SK-N-SH treated with all-trans-retinoic acid at 6 μM for 48 hours (cell line): ENCODE data around the gene GCN1.

ENCODE experiments used
- ATAC-seq: fragments of 200-7000 bp; cut with Tn5 transposase; 3 replicates; pipeline ENCODE4 v1.9.1; 2020; ENCODE audit warnings: mild to moderate bottlenecking, moderate library complexity
- ARNTL ChIP-seq: fragments of 450-650 bp; formaldehyde crosslinking; IDR thresholded peaks from 2 replicates; pipeline ENCODE4 v1.5.0; 2020; ENCODE audit warnings: low read depth, mild to moderate bottlenecking, moderate library complexity, borderline replicate concordance
- BACH2 ChIP-seq: fragments of 250-450 bp; sonication (Bioruptor Pico); IDR thresholded peaks from 2 replicates; pipeline ENCODE4 v1.9.0; 2021; ENCODE audit warnings: mild to moderate bottlenecking, borderline replicate concordance
- CREB5 ChIP-seq: fragments of 250-450 bp; sonication (Bioruptor Pico); IDR thresholded peaks from 2 replicates; pipeline ENCODE4 v1.5.1; 2020; ENCODE audit warnings: low read depth, mild to moderate bottlenecking, moderate library complexity
- CSDC2 ChIP-seq: fragments of 250-450 bp; sonication (Bioruptor Pico); IDR thresholded peaks from 2 replicates; pipeline ENCODE4 v1.5.0; 2020; ENCODE audit warnings: mild to moderate bottlenecking, moderate library complexity
- ESRRG ChIP-seq: fragments of 250-450 bp; sonication (Bioruptor Pico); IDR thresholded peaks from 2 replicates; pipeline ENCODE4 v1.6.1; 2021; ENCODE audit warnings: mild to moderate bottlenecking
- ISL1 ChIP-seq: fragments of 250-450 bp; sonication (Bioruptor Pico); IDR thresholded peaks from 2 replicates; pipeline ENCODE4 v2.1.2; 2022; ENCODE audit warnings: mild to moderate bottlenecking, moderate library complexity
- OSR1 ChIP-seq: fragments of 250-450 bp; sonication (Bioruptor Pico); IDR thresholded peaks from 2 replicates; pipeline ENCODE4 v1.8.0; 2022; ENCODE audit warnings: moderate library complexity, mild to moderate bottlenecking, inconsistent platforms
- PATZ1 ChIP-seq: fragments of 250-450 bp; sonication (Bioruptor Pico); IDR thresholded peaks from 2 replicates; pipeline ENCODE4 v1.8.0; 2020; ENCODE audit warnings: mild to moderate bottlenecking, moderate library complexity, borderline replicate concordance
- POU6F1 ChIP-seq: fragments of 250-450 bp; sonication (Bioruptor Pico); IDR thresholded peaks from 2 replicates; pipeline ENCODE4 v1.8.0; 2021; ENCODE audit warnings: low read depth, mild to moderate bottlenecking, moderate library complexity, borderline replicate concordance
- PPARA ChIP-seq: fragments of 250-450 bp; sonication (Bioruptor Pico); IDR thresholded peaks from 2 replicates; pipeline ENCODE4 v1.5.0; 2020; ENCODE audit warnings: mild to moderate bottlenecking, borderline replicate concordance
- RARB ChIP-seq: fragments of 250-450 bp; sonication (Bioruptor Pico); IDR thresholded peaks from 2 replicates; pipeline ENCODE4 v1.8.0; 2021; ENCODE audit warnings: mild to moderate bottlenecking, moderate library complexity
- SNAI2 ChIP-seq: fragments of 250-450 bp; sonication (Bioruptor Pico); IDR thresholded peaks from 2 replicates; pipeline ENCODE4 v1.5.0; 2020; ENCODE audit warnings: mild to moderate bottlenecking, moderate library complexity
- TCF4 ChIP-seq: fragments of 250-450 bp; sonication (Bioruptor Pico); IDR thresholded peaks from 2 replicates; pipeline ENCODE4 v1.8.0; 2021; ENCODE audit warnings: mild to moderate bottlenecking, moderate library complexity, borderline replicate concordance
- TOX ChIP-seq: fragments of 250-450 bp; sonication (Bioruptor Pico); IDR thresholded peaks from 2 replicates; pipeline ENCODE4 v1.8.0; 2021; ENCODE audit warnings: mild to moderate bottlenecking, moderate library complexity, borderline replicate concordance
- TSHZ2 ChIP-seq: fragments of 250-450 bp; sonication (Bioruptor Pico); IDR thresholded peaks from 2 replicates; pipeline ENCODE4 v1.5.0; 2020; ENCODE audit warnings: mild to moderate bottlenecking, moderate library complexity
- ZC3H10 ChIP-seq: fragments of 250-450 bp; sonication (Bioruptor Pico); IDR thresholded peaks from 2 replicates; pipeline ENCODE4 v1.5.1; 2021; ENCODE audit warnings: mild to moderate bottlenecking, moderate library complexity
- ZFP3 ChIP-seq: fragments of 250-450 bp; sonication (Bioruptor Pico); IDR thresholded peaks from 2 replicates; pipeline ENCODE4 v1.5.0; 2020; ENCODE audit warnings: mild to moderate bottlenecking, moderate library complexity
- ZFP30 ChIP-seq: fragments of 450-650 bp; formaldehyde crosslinking; IDR thresholded peaks from 2 replicates; pipeline ENCODE4 v1.5.0; 2022; ENCODE audit warnings: mild to moderate bottlenecking, moderate library complexity
- ZNF565 ChIP-seq: fragments of 450-650 bp; formaldehyde crosslinking; conservative IDR thresholded peaks from 2 replicates; pipeline ENCODE4 v1.5.0; 2020; ENCODE audit warnings: low read depth, mild to moderate bottlenecking, moderate library complexity
- ZNF70 ChIP-seq: fragments of 450-650 bp; formaldehyde crosslinking; IDR thresholded peaks from 2 replicates; pipeline ENCODE4 v1.5.0; 2020; ENCODE audit warnings: mild to moderate bottlenecking, moderate library complexity
- ZNF8 ChIP-seq: fragments of 450-650 bp; formaldehyde crosslinking; IDR thresholded peaks from 2 replicates; pipeline ENCODE4 v1.5.0; 2020; ENCODE audit warnings: mild to moderate bottlenecking, moderate library complexity

GCN1 gene

GRCh38 chr12:120190386-120190785 lies 4.1 kb downstream of the GCN1 start:
- TF ChIP-seq ZFP3 (CRISPR knock-in tag), result no peak
- TF ChIP-seq PATZ1 (CRISPR knock-in tag), result no peak
- TF ChIP-seq TSHZ2 (CRISPR knock-in tag), result no peak
- TF ChIP-seq ISL1, result no peak
- no peak for TF ChIP-seq BACH2 (CRISPR knock-in tag)
- no peak for TF ChIP-seq SNAI2 (CRISPR knock-in tag)
- TF ChIP-seq ZNF565, result no peak
- TF ChIP-seq ZNF70 (CRISPR knock-in tag), result no peak
- no peak for TF ChIP-seq ZFP30 (CRISPR knock-in tag)
- no peak for TF ChIP-seq CREB5 (CRISPR knock-in tag)
- TF ChIP-seq OSR1, result no peak
- TF ChIP-seq CSDC2 (CRISPR knock-in tag), result no peak
- no peak for TF ChIP-seq ESRRG (CRISPR knock-in tag)
- TF ChIP-seq ZNF8, result no peak
- TF ChIP-seq PPARA (CRISPR knock-in tag), result no peak
- no peak for TF ChIP-seq ZC3H10 (CRISPR knock-in tag)
- TF ChIP-seq RARB (CRISPR knock-in tag), result no peak
- no peak for ATAC-seq

GRCh38 chr12:120186654-120187053 lies 7.9 kb downstream of the GCN1 start:
- TF ChIP-seq ZNF8 (no peak), TOX (no peak), ZNF565 (no peak), RARB (CRISPR knock-in tag) (no peak)
- ATAC-seq, result no peak

GRCh38 chr12:120183211-120183631 lies 11.3 kb downstream of the GCN1 start:
- ATAC-seq, result peak; percentile 32
- TF ChIP-seq OSR1, result no peak
- TF ChIP-seq BACH2 (CRISPR knock-in tag), result no peak
- TF ChIP-seq ISL1, result no peak
- no peak for TF ChIP-seq TSHZ2 (CRISPR knock-in tag)
- no peak for TF ChIP-seq PPARA (CRISPR knock-in tag)
- no peak for TF ChIP-seq ARNTL (CRISPR knock-in tag)
- no peak for TF ChIP-seq ZFP3 (CRISPR knock-in tag)
- no peak for TF ChIP-seq ZNF70 (CRISPR knock-in tag)
- TF ChIP-seq RARB (CRISPR knock-in tag), result no peak
- TF ChIP-seq ZNF8, result no peak

GRCh38 chr12:120181991-120182631 lies 12.4 kb downstream of the GCN1 start:
- no peak for TF ChIP-seq POU6F1
- TF ChIP-seq TCF4, result no peak
- no peak for TF ChIP-seq TOX
- no peak for TF ChIP-seq ZFP30 (CRISPR knock-in tag)
- no peak for TF ChIP-seq CSDC2 (CRISPR knock-in tag)
- TF ChIP-seq BACH2 (CRISPR knock-in tag), result no peak
- TF ChIP-seq PPARA (CRISPR knock-in tag), result no peak
- TF ChIP-seq ZC3H10 (CRISPR knock-in tag), result no peak
- no peak; the same call in 2 of the 3 replicates for ATAC-seq
